GM19397 (cell line): ENCODE data around the gene PEX5.
A peak's percentile ranks its signal among the peaks of the same experiment; 100 is the strongest.

Experiments
- ATAC-seq: cut with Tn5 transposase; IDR thresholded peaks from one replicate; pipeline ENCODE4 v1.9.1; 2021; ENCODE audit warnings: mild to moderate bottlenecking, moderate library complexity; ENCODE audit not compliant: unreplicated experiment

The PEX5 gene

DNA sequence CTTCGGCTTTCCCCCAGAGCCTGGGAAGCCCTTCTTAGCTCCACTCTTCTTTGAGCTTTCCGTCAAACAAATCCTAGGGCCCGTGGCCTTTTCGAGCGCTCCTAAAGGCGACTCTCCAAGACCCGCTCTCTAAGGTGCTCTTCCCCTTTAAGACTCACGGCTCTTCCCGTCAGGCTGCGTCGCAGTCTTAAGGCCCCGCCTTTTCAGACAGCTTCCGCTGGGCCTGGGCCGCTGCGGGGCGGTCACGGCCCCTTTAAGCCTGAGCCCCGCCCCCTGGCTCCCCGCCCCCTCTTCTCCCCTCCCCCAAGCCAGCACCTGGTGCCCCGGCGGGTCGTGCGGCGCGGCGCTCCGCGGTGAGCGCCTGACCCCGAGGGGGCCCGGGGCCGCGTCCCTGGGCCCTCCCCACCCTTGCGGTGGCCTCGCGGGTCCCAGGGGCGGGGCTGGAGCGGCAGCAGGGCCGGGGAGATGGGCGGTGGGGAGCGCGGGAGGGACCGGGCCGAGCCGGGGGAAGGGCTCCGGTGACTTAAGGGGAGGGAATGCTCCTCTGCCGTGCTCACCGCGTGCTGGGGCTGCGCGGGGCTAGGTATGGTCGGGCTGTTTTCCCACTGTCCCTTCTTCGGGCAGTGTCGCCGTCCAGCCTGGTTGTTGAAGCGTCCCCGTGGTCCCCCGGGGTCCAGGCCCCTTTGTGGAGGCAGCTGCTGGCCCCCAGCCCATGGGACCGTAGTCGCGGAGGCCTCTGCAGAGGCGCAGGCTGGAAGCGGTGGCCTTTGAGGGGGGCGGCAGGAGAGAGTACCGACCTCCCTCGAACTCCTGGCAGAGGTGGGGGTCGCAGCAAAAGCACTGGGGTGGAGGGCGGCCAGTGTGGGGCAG is at the start of gene PEX5:
TSS of gene PEX5 (plus strand) at position 289 of the 870 bp plus-strand sequence. CDS start 692 bp downstream, outside the sequence.
- ATAC-seq, result peak; percentile 96

DNA sequence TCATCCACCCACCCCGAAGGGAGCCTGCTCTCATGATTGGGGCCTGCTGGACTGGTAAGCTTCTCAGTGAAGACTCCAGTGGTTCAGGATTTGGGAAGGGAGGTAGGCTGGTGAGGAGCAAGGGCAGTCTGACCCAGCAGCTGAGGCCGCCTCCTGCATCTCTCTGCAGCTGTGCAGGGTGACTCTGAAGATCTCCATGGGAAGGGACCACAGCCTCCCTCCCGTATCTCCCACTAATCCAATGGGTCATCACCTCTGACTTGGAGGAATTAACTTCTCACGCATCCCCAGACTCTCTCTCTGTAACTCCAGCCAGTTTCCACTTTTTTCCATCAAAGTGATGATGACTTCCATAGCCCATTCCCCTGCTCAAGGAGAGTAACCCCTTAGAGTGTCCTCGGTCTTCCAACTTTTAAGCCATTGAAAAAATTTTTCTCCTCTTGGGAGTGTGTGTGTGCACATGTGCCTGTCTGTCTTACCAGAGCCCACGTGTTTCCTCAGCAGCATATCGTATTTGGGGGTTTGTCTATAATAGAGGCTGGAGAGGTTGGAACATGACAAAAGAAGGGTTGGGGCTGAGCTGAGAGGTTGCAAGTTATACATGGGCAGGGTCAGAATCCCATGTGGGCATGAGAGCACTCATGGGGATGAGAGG is 48.0 kb upstream of the PEX5 start:
- no peak for ATAC-seq

DNA sequence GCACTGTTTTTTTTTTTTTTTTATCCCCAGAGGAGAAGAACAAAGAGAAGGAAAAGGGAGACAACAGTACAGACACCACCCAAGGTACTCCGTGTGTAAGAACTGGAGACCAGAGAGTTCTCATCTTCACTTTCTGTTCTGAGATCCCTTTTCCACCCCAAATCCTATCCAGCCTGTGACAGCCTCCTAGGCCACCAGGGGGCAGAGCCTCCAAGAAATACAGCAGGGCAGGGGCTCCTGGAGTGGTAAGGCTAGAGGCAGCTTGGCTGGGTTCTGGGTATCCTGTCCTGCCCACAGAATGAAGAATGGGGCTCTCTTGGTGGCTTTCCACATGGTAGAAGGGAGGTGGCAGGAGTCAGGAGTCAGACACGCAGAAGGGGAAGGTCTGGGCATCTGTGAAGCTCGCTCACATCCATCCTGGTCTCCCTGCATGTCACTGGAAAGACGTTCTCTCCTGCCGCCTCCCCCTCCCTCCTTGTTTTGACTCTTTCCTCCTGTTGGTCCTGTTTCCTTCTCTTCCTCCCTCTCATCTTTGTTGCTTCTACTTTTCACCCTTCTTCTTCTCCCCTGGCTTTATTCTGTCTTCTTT is 47.3 kb upstream of the PEX5 start:
- ATAC-seq, result no peak

DNA sequence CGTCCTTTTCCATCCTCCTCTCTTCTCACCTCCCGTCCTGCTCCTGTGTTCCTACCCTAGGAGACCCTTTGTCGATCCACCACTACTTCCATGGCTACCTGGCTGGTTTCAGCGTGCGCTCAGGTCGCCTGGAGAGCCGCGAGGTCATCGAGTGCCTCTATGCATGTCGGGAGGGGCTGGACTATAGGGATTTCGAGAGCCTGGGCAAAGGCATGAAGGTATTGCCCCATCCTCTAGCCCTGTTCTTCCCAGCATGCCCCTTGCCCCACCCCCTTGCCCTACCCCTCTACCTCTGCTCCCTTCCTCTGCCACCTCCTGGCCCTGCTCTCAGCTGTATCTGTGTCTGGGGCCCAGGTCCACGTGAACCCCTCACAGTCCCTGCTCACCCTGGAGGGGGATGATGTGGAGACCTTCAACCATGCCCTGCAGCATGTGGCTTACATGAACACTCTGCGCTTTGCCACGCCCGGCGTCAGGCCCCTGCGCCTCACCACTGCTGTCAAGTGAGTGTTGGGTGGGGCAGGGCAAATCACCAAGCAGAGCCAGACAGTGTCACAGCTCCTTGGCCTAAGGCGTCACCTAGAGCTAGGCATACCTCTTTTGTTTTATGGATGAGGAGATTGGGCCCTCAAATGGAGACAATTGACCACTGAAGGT is 46.5 kb upstream of the PEX5 start:
- ATAC-seq, result no peak

DNA sequence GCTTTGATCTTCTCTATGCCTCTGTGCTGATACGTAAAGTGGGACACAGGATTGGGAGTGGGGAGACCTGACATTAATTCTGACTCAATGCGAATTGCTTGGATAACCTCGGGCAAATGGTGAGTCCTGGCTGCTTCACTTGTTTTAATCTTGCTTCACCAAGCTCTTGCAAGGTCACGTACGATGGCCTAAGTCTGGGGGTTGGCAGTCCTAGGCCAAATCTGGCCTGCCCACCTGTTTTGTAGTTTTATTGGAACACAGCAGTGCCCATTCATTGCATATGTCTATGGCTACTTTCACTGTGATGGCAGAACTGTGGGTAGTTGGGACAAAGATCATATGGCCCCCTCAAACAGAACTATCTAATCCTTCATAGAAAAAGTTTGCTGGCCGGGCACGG is 45.9 kb upstream of the PEX5 start:
- no peak for ATAC-seq

DNA sequence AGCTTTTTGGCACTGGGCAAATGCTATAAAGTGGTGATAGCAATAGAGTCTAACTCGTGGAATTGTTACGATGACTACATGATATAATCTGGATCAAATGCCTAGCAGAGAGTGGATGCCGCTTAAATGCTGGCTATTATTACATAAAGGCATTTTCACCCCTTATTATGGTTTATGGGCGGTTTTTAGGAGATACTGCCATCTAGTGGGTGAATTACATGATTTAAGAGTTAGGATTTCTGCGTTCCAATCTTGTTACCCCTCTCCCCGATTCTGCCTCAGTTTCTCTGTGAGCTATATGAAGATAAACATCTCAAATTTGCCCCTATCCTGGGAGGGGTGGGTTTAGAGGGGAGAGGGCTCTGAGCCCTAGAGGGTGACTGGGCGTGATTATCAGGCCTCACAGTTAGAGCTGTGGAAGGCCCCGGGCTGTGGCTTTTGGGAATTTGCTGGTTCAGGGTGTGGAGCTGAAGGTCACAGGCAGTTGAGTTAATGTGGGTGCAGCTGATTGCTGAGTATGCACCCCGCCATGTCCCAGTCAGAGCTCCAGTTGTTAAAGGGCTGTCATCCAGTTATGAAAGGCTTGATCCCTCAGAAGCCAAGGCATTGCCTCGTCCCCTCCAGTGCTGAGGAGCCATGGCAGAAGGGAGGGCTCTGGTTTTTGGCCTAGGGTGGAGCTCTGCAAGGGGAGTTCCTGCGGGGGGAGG is 44.9 kb upstream of the PEX5 start:
- no peak for ATAC-seq

DNA sequence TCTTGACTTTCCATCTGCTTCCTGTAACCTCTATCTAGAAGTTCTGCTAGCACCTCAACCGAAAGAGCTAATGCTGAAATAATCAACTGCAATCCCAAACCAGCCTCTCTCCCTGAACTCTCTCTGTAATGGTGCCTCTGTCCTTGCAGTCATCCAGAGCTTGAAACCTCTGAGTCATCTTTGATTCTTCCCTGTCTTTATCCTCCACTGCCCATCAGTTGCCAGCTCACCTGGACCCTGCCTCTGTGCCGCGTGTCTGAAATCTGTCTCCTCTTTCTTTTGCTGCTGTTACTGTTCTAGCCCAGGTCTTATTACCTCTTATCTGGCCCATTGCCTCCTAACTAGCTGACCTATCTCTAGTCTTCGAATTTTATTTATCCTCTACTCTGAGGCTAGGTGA is 43.8 kb upstream of the PEX5 start:
- ATAC-seq, result no peak

DNA sequence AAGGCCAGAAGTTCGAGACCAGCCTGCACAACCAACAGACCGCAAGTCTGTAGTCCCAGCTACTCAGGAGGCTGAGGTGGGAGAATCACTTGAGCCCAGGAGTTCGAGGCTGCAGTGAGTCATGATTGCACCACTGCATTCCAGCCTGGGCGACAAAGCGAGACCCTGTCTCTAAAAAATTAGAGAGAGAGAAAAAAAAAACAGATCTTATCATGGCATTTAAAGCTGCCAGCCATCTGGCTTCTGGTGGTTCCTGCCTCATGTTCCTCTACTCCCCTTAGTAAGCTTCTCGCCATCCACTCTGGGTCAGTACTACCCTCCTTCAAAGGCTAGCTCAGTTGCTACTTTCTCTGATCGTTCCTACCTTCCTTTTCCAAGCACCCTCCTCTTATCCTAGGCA is 43.3 kb upstream of the PEX5 start:
- no peak for ATAC-seq

DNA sequence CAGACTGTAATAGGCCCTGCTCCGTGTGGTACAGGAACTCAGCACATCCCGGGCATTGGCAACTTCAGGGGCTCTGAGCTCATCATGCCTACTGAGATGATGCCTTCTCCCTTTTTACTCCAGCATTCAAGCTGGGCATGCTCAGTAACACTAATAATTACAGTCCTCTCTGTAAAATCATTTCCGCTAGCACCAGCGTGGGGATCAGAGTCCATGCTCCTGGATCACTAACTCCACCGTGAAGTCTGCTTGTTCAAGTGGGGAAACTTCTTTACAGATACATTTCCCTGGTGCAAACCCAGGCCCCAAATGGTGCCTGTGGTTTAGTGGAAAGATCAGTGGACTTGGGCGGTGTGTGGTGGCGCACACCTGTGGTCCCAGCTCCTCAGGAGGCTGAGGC is 42.6 kb upstream of the PEX5 start:
- no peak for ATAC-seq

DNA sequence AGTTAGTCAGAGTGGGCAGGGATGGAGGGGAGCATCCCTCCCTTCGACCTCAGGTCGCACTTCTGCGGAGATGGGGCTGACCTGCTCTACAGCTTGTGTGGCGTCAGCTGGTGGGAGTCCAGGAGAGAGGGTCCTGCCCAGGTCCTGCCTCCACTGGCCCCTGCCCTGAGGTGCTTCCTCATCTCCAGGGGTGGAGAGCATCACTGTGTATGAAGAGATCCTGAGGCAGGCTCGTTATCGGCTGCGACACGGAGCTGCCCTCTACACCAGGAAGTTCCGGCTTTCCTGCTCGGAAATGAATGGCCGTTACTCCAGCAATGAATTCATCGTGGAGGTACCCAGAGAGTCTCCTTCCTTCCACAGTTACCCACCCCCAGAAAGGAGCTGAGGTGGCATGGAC is 39.1 kb upstream of the PEX5 start:
- ATAC-seq, result no peak

DNA sequence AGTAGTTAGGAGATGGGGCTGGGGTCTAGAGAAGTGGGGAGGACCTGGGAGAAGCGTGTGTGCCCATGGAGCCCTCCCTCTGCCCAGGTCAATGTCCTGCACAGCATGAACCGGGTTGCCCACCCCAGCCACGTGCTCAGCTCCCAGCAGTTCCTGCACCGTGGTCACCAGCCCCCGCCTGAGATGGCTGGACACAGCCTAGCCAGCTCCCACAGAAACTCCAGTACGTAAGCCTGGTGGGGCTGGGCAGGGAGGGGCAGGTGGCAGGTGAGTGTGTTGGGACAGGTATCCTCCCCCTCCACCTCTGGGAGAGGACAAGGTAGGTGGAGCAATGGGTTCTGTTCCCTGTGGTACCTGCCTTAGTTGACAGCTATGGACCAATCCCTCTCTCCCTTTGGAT is 38.6 kb upstream of the PEX5 start:
- no peak for ATAC-seq

DNA sequence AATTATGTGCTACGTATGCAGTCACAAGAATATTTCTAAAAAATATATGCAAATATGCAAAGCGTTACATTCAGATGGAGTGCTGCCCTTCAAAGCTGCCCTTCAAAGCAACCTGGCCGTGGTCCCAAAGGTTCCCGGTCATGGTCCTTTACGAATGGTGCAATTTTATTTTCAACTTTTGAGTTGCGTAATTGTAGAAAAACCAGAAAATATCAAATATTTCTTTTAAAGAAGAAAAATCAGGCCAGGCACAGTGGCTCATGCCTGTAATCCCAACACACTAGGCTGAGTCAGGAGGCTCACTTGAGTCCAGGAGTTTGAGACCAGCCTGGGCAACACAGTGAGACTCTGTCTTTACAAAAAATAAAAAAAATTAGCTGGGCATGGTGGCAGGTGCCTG is 38.0 kb upstream of the PEX5 start:
- ATAC-seq, result no peak

DNA sequence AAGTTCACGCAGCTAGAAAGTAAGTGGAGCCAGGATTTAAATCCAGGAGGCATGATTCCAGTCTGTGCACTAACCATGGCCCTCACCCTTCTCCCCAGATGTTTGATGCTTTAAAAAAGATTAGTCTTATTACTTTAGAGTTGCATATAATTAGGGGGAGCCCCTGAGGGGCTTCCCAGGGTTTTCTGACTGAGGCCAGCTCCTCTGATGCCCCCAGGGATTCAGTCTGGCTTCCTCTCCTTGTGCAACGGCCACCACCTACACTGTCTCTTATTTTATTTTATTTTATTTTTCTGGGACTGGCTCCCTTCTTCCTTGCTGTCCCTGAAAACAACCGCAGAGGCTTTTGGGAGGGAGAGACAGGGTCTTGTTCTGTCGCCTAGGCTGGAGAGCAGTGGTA is 36.7 kb upstream of the PEX5 start:
- ATAC-seq, result no peak

DNA sequence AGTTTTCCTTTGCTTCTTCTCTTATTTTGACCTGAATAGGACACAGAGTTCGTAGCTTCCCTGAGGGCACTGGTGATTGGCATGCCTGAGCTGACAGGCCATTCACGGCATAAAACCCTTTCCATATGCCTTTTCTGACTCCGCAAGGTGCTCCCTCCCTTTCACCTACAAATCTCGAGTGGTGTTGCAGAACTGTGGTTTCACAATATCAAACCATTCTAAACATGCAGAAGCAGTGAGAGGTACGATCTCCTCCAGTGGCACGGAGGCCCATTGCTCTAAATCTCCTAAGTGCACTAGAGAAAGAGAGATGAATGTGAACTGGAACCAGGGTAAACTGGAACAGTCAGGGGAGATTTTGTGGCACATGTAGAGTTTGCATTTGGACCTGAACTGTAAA is 35.4 kb upstream of the PEX5 start:
- ATAC-seq, result no peak

DNA sequence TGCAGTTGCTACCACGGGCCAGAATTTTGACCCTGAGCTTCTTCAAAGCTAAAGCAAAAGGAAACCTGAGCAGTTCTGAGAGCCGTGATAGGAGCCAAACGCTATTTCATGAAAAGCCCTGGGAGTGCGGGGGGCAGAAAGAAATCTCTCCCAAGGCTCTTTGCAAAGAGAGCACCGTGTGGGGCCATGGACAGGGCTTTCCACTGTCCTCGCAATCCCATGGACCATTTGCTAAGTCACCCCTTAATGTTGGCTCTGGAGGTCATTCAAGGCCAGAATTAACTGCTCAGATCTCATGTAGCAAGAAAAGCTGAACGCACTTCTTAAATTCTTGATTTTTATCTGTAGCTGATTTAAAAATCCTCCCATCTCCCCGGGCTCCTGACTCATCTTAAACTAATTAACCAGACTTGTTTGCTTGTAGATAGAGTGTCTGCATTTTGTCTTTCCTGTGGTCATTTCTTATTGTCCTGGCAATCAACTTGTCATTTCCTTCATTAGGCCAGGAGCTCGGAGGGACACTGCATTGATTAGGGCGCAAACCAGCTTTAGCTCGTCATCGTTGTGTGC is 34.5 kb upstream of the PEX5 start:
- no peak for ATAC-seq

DNA sequence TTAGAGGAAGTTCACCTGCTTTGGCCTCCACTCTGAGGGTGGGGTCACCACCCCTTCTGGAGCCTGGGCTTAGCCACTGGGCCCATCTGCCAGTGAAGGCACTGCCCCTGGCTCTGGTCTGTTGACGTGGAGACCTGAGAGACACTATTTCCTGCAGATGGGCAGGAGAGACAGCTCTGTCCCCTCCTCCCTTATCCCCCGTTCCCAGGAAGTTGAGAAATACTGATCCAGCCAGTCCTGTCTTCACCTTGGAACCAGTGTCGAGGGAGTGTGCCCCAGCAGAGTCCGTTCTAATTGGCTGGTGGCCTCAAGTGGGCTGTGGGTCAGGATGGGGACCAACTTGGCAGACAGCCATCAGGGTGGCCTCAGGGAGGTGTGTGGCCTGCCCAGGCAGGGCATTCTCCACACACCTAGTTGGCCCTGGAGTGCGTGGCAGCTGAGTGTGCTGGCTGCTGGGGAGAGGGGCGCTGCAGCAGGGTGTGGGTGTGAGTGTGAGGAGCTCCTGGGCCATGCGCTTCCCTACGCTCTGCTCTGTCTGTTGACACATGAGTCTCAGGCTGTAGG is 33.9 kb upstream of the PEX5 start:
- no peak for ATAC-seq

DNA sequence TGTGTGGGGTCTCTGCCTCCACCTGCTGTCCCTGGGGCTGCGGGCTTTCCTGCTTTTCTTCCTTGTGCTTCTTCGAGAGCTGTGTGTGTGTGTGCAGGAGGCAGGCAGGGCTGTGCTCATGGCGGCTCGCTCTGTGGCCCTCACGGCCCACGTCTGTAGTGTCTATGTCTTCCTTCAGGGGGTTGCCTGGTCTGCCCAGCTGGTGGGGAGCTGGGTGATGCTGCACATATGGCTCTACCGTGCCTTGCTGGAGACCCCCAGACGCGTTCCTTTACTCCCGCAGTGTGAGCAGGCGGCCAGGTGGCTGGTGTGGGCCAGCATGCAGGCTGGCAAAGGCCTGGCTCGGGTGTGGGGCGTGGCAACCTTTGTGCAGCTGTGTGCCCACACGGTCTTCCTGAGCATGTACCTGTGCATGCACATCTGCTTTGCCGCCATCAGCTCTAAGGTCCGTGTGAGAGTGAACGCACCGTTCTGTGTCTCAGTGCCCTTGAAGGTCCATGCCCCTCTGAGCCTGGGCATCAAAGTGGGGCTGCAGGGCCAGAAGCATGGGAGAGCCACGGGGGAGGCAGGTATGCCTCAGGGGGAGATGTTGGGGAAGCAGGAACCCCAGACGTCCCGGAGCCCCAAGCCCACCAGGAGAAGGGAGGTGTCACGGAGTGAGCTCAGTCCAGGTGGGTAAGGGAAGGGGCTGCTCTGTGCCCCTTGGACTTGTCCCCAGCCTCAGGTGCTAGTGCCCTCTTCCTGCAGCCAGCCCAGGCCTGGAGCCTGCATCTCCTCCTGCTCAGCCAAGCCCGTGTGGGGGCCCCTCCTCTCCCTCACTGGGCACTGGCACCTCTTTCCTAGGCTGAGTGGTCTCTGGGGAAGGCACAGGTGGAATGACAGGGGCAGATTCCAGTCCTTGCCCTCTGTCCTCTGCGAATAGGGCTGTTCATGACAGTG is 33.0 kb upstream of the PEX5 start:
- no peak for ATAC-seq

DNA sequence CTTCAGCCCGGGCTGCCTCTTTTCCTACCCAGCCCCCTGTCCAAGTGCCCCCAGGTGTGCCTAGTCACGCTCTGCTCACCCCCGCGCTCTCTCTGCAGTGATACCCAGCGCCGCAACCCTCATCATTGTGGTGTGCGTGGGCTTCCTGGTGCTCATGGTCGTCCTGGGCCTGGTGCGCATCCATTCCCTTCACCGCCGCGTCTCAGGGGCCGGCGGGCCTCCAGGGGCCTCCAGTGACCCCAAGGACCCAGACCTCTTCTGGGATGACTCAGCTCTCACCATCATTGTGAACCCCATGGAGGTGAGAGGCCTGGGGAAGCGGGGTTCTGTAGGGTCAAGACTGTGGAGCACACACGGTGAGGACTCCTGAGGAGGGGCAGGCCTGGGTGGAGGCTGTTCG is 32.1 kb upstream of the PEX5 start:
- no peak for ATAC-seq
